ENCODE data around the gene GNAZ. TPM values are rescaled to one million over a fixed set of nuclear protein-coding genes. Genes with fewer than 3 reads are reported as not detected.

GNAZ gene
- total and polyA plus RNA-seq, 8 donors: 1.7 to 4.7 (median 3.9) TPM

Other genes starting within 250 kb of the GNAZ start
- gene IGLL5, start 182.7 kb upstream of the GNAZ start, total RNA-seq: 10 to 100 TPM in 1 of 2 donors, 1 to 10 TPM in 1; 8.1 to 10.6 TPM
- under 1 TPM in 5 of 6 donors, not detected in 1; 0.23 to 0.54 (median 0.41) TPM for gene IGLL5, start 182.7 kb upstream of the GNAZ start, polyA plus RNA-seq (ENCODE audit: insufficient read length in 6 of 6)
- 1 to 10 TPM in 1 of 2 donors, under 1 TPM in 1; 0.41 to 1.8 TPM for gene RSPH14, start 71.5 kb downstream of the GNAZ start, total RNA-seq
- gene RSPH14, start 71.5 kb downstream of the GNAZ start, polyA plus RNA-seq (ENCODE audit: insufficient read length in 6 of 6): 1 to 10 TPM; 3.1 to 3.7 (median 3.3) TPM
- gene RAB36, start 75.0 kb downstream of the GNAZ start, total RNA-seq: 1 to 10 TPM; 3.8 to 10.0 TPM
- gene RAB36, start 75.0 kb downstream of the GNAZ start, polyA plus RNA-seq (ENCODE audit: insufficient read length in 6 of 6): 10 to 100 TPM in 4 of 6 donors, 1 to 10 TPM in 2; 8.0 to 15.0 (median 10.4) TPM
- 10 to 100 TPM; 66.1 to 70.4 TPM for gene BCR, start 110.0 kb downstream of the GNAZ start, total RNA-seq
- gene BCR, start 110.0 kb downstream of the GNAZ start, polyA plus RNA-seq (ENCODE audit: insufficient read length in 6 of 6): 10 to 100 TPM; 41.1 to 49.5 (median 48.4) TPM